ENCODE data around the gene KRT36.

Gene KRT36

DNA sequence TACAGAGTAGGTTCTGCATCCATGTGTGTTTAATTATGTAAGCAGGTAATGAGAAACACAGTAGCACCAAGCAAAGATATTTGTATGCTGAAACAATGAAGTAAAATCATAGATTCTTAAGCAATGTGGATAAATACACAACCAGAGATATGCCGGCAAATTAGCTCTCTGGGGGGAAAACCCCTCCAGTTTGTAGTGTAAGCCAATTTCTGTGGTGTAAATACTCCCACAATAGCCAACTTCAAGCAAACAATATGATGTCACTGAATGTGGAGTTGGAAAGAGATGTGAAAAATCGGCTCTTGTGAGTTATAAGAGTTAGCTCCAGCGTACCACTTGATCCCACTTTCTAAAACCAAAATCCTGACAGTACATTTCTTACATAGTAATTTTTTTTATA is 45.1 kb downstream of the KRT36 start:
- no peak overlapping the region for H3K9ac ChIP-seq (ENCODE audit: low read length)
- no CpG with 5 or more reads among the region's 3 CpGs for WGBS (ENCODE audit: extremely low coverage, insufficient coverage, low lambda C conversion rate)
- H3K4me3 ChIP-seq (ENCODE audit: low read length), result no peak overlapping the region
- no peaks in the 10 kb centered on the region for H3K79me2 ChIP-seq (ENCODE audit: control insufficient read depth, insufficient read depth, low read length)
- no peak overlapping the region for H3K23ac ChIP-seq (ENCODE audit: low read length)
- H4K5ac ChIP-seq (ENCODE audit: low read length), result no peak overlapping the region
- DNase-seq, result no peak
- H3K36me3 ChIP-seq (ENCODE audit: control insufficient read depth, insufficient read depth, low read length), result no peaks in the 10 kb centered on the region
- no peaks in the 10 kb centered on the region for H3K79me1 ChIP-seq (ENCODE audit: low read length)
- no peak overlapping the region for H2BK120ac ChIP-seq (ENCODE audit: low read depth, low read length)
- H3K18ac ChIP-seq (ENCODE audit: low read length), result no peak overlapping the region
- no peak overlapping the region for H4K8ac ChIP-seq (ENCODE audit: low read depth, low read length)
- no peak overlapping the region for H3K4ac ChIP-seq (ENCODE audit: low read depth, low read length)
- H3K56ac ChIP-seq (ENCODE audit: low read length), result no peak overlapping the region
- H3K4me2 ChIP-seq (ENCODE audit: low read length), result no peak overlapping the region
- no peaks in the 10 kb centered on the region for H3K27me3 ChIP-seq (ENCODE audit: insufficient read depth, low read length, poor library complexity)
- H2BK5ac ChIP-seq (ENCODE audit: low read length), result no peak overlapping the region
- no peak overlapping the region for H2AK5ac ChIP-seq (ENCODE audit: low read length)
- no peak overlapping the region for H3K27ac ChIP-seq (ENCODE audit: low read depth, low read length)
- H3K4me1 ChIP-seq (ENCODE audit: control insufficient read depth, low read depth, low read length), result no peaks in the 10 kb centered on the region
- no peak overlapping the region for H2BK15ac ChIP-seq (replicated peaks; ENCODE audit: low read depth)

DNA sequence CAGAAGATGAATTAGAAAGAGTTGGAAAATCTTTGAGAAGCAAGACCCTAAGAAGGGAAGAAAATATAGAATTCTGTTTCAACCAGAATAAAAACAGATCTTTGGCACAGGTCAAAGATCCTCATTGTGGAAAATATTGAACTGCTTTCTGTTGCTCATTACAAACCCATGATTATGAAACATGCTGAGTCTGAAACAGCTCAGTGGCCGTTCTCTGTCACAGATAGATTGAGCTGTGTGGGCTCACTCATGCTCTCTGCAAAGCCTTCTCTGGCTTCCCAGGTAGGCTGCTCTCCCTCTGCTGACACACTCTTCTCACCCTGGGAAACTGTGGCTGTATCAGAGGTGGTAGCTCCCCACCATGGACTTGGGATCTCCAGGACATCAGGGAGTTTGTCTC is 45.5 kb downstream of the KRT36 start:
- no peak overlapping the region for H3K4me2 ChIP-seq (ENCODE audit: low read length)
- no peak overlapping the region for H3K4ac ChIP-seq (ENCODE audit: low read depth, low read length)
- no peak for DNase-seq
- WGBS (ENCODE audit: extremely low coverage, insufficient coverage, low lambda C conversion rate), result no CpG with 5 or more reads among the region's 1 CpG
- no peaks in the 10 kb centered on the region for H3K36me3 ChIP-seq (ENCODE audit: control insufficient read depth, insufficient read depth, low read length)
- no peaks in the 10 kb centered on the region for H3K79me1 ChIP-seq (ENCODE audit: low read length)
- no peaks in the 10 kb centered on the region for H3K4me1 ChIP-seq (ENCODE audit: control insufficient read depth, low read depth, low read length)
- no peak overlapping the region for H2AK5ac ChIP-seq (ENCODE audit: low read length)
- no peak overlapping the region for H2BK120ac ChIP-seq (ENCODE audit: low read depth, low read length)
- no peak overlapping the region for H4K8ac ChIP-seq (ENCODE audit: low read depth, low read length)
- no peaks in the 10 kb centered on the region for H3K27me3 ChIP-seq (ENCODE audit: insufficient read depth, low read length, poor library complexity)
- H2BK15ac ChIP-seq (replicated peaks; ENCODE audit: low read depth), result no peak overlapping the region
- no peak overlapping the region for H3K18ac ChIP-seq (ENCODE audit: low read length)
- H3K9ac ChIP-seq (ENCODE audit: low read length), result no peak overlapping the region
- H3K27ac ChIP-seq (ENCODE audit: low read depth, low read length), result no peak overlapping the region
- no peak overlapping the region for H4K5ac ChIP-seq (ENCODE audit: low read length)
- no peak overlapping the region for H2BK5ac ChIP-seq (ENCODE audit: low read length)
- H3K79me2 ChIP-seq (ENCODE audit: control insufficient read depth, insufficient read depth, low read length), result no peaks in the 10 kb centered on the region
- H3K23ac ChIP-seq (ENCODE audit: low read length), result no peak overlapping the region
- no peak overlapping the region for H3K56ac ChIP-seq (ENCODE audit: low read length)
- no peak overlapping the region for H3K4me3 ChIP-seq (ENCODE audit: low read length)

DNA sequence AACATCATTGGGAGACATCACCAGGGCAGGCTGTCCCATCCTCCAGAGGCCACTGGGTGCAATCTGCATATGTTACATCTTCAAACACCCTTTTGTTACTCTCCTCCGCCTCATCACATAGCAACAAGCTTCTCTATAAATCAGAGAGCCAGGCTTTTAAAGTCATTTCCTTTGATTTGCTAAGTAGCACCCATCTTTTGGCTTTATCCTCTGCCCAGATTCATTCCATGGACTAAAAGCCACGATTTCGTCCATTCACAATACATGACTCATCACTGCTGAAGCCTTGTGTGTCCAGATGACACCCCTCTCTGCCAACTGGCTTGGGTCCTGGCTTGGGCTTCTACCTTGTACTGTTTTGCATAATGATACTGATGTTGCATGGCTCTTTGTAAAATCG is 47.0 kb downstream of the KRT36 start:
- H3K79me2 ChIP-seq (ENCODE audit: control insufficient read depth, insufficient read depth, low read length), result no peaks in the 10 kb centered on the region
- no peaks in the 10 kb centered on the region for H3K79me1 ChIP-seq (ENCODE audit: low read length)
- H3K9ac ChIP-seq (ENCODE audit: low read length), result no peak overlapping the region
- H3K27ac ChIP-seq (ENCODE audit: low read depth, low read length), result no peak overlapping the region
- no peaks in the 10 kb centered on the region for H3K4me1 ChIP-seq (ENCODE audit: control insufficient read depth, low read depth, low read length)
- H3K4me2 ChIP-seq (ENCODE audit: low read length), result no peak overlapping the region
- no peak overlapping the region for H3K56ac ChIP-seq (ENCODE audit: low read length)
- no peak overlapping the region for H2BK15ac ChIP-seq (replicated peaks; ENCODE audit: low read depth)
- H3K36me3 ChIP-seq (ENCODE audit: control insufficient read depth, insufficient read depth, low read length), result no peaks in the 10 kb centered on the region
- no peak overlapping the region for H2AK5ac ChIP-seq (ENCODE audit: low read length)
- no peak overlapping the region for H3K4ac ChIP-seq (ENCODE audit: low read depth, low read length)
- H4K5ac ChIP-seq (ENCODE audit: low read length), result no peak overlapping the region
- H3K18ac ChIP-seq (ENCODE audit: low read length), result no peak overlapping the region
- no peak for DNase-seq
- H3K27me3 ChIP-seq (ENCODE audit: insufficient read depth, low read length, poor library complexity), result no peaks in the 10 kb centered on the region
- no peak overlapping the region for H3K4me3 ChIP-seq (ENCODE audit: low read length)
- no peak overlapping the region for H4K8ac ChIP-seq (ENCODE audit: low read depth, low read length)
- H3K23ac ChIP-seq (ENCODE audit: low read length), result no peak overlapping the region
- H2BK5ac ChIP-seq (ENCODE audit: low read length), result no peak overlapping the region
- no peak overlapping the region for H2BK120ac ChIP-seq (ENCODE audit: low read depth, low read length)
- WGBS (ENCODE audit: extremely low coverage, insufficient coverage, low lambda C conversion rate), result no CpG with 5 or more reads among the region's 4 CpGs

DNA sequence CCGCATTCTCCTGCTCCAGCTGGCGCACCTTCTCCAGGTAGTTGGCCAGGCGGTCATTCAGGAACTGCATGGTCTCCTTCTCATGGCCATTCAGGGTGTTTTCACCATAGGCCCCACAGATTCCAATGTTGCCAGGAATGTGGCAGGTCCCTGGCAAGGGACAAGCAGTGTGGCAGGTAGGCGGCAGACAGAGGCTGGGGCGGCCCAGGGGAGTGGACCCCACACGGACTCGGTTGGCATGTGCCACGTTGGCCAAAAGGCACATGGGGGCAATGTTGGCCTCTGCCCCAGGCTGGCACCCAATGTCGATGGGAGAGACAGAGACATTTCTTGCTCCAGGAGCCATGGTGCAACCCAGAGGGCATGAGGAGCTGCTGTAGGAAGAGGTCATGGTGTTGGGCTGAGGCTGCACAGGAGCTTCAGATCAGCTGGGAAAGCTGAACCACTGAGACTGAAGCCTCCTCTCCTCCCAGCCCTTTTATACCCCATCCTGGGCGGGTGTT is 49.1 kb downstream of the KRT36 start, which contains the start of gene KRT38:
KRT38 (minus strand) TSS at position 453 of the 503 bp plus-strand sequence; CDS start at position 391, 62 bp downstream.
- Histone ChIP-seq H2BK5ac (ENCODE audit: low read length) (no peak within 1 kb of the TSS), H3K27ac (ENCODE audit: low read depth, low read length) (no peak within 1 kb of the TSS), H3K9ac (ENCODE audit: low read length) (no peak within 1 kb of the TSS), H4K5ac (ENCODE audit: low read length) (no peak within 1 kb of the TSS), H3K36me3 (ENCODE audit: control insufficient read depth, insufficient read depth, low read length) (no peaks in the 10 kb centered on the region), H3K4me1 (ENCODE audit: control insufficient read depth, low read depth, low read length) (no peaks in the 10 kb centered on the region), H3K79me1 (ENCODE audit: low read length) (no peaks in the 10 kb centered on the region), H3K4me2 (ENCODE audit: low read length) (no peak within 1 kb of the TSS), H3K23ac (ENCODE audit: low read length) (no peak within 1 kb of the TSS), H2BK120ac (ENCODE audit: low read depth, low read length) (no peak within 1 kb of the TSS), H3K56ac (ENCODE audit: low read length) (no peak within 1 kb of the TSS), H2AK5ac (ENCODE audit: low read length) (no peak within 1 kb of the TSS), H2BK15ac (replicated peaks; ENCODE audit: low read depth) (no peak within 1 kb of the TSS), H3K18ac (ENCODE audit: low read length) (no peak within 1 kb of the TSS), H3K27me3 (ENCODE audit: insufficient read depth, low read length, poor library complexity) (no peaks in the 10 kb centered on the region), H3K4me3 (ENCODE audit: low read length) (no peak within 1 kb of the TSS), H4K8ac (ENCODE audit: low read depth, low read length) (no peak within 1 kb of the TSS), H3K4ac (ENCODE audit: low read depth, low read length) (no peak within 1 kb of the TSS), H3K79me2 (ENCODE audit: control insufficient read depth, insufficient read depth, low read length) (no peaks in the 10 kb centered on the region)
- DNase-seq, result no peak
- WGBS (ENCODE audit: extremely low coverage, insufficient coverage, low lambda C conversion rate), result no CpG with 5 or more reads among the region's 10 CpGs

DNA sequence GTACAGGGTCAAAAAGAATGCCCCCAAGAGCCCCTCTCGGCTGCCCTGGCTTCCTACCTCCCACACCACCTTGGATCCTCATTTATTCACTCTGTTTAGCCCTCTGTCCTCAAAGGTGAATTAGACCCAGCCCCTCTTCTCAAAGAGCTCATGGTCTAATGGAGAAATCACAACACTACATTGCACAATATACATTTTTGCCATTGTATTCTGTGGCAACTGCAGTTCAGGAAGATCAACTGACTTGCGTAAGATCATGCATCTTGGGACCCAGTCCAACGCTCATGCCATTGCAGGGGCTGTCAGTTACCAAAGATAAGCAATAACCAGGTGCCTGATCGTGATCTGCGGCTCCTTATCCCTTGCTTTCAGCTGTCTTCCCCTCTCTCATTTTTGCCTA is 50.3 kb downstream of the KRT36 start:
- Histone ChIP-seq H3K9ac (ENCODE audit: low read length) (no peak overlapping the region), H3K23ac (ENCODE audit: low read length) (no peak overlapping the region), H2AK5ac (ENCODE audit: low read length) (no peak overlapping the region), H3K79me2 (ENCODE audit: control insufficient read depth, insufficient read depth, low read length) (no peaks in the 10 kb centered on the region), H3K4me1 (ENCODE audit: control insufficient read depth, low read depth, low read length) (no peaks in the 10 kb centered on the region), H3K56ac (ENCODE audit: low read length) (no peak overlapping the region), H3K4me3 (ENCODE audit: low read length) (no peak overlapping the region), H3K27ac (ENCODE audit: low read depth, low read length) (no peak overlapping the region), H2BK120ac (ENCODE audit: low read depth, low read length) (no peak overlapping the region), H3K79me1 (ENCODE audit: low read length) (no peaks in the 10 kb centered on the region), H4K8ac (ENCODE audit: low read depth, low read length) (no peak overlapping the region), H3K18ac (ENCODE audit: low read length) (no peak overlapping the region), H3K27me3 (ENCODE audit: insufficient read depth, low read length, poor library complexity) (no peaks in the 10 kb centered on the region), H2BK15ac (replicated peaks; ENCODE audit: low read depth) (no peak overlapping the region), H3K4ac (ENCODE audit: low read depth, low read length) (no peak overlapping the region), H3K36me3 (ENCODE audit: control insufficient read depth, insufficient read depth, low read length) (no peaks in the 10 kb centered on the region), H2BK5ac (ENCODE audit: low read length) (no peak overlapping the region), H3K4me2 (ENCODE audit: low read length) (no peak overlapping the region), H4K5ac (ENCODE audit: low read length) (no peak overlapping the region)
- no peak for DNase-seq
- no CpG with 5 or more reads among the region's 5 CpGs for WGBS (ENCODE audit: extremely low coverage, insufficient coverage, low lambda C conversion rate)

DNA sequence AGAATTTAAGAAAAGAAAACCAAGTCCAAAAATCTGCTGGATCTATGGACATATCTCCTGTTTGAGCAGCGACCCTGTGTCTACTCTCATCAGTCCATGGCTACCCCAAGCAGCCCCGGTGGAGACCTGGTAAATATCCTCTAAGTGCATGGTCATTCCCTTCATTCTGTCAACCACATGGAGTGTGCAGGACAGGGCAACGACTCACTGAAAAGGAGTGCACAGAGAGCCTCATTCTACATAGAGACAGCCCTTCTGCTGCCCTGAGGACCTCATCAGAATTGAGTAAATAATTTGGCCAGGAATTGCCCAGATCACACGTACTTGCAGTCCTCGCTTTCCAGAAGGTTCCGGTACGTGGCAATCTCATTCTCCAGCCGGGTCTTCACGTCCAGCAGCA is 51.9 kb downstream of the KRT36 start:
- no peak for DNase-seq
- H3K4me3 ChIP-seq (ENCODE audit: low read length), result no peak overlapping the region
- no peak overlapping the region for H2AK5ac ChIP-seq (ENCODE audit: low read length)
- no peak overlapping the region for H3K56ac ChIP-seq (ENCODE audit: low read length)
- H2BK5ac ChIP-seq (ENCODE audit: low read length), result no peak overlapping the region
- H3K23ac ChIP-seq (ENCODE audit: low read length), result no peak overlapping the region
- H3K79me2 ChIP-seq (ENCODE audit: control insufficient read depth, insufficient read depth, low read length), result no peaks in the 10 kb centered on the region
- no CpG with 5 or more reads among the region's 9 CpGs for WGBS (ENCODE audit: extremely low coverage, insufficient coverage, low lambda C conversion rate)
- H3K79me1 ChIP-seq (ENCODE audit: low read length), result no peaks in the 10 kb centered on the region
- no peak overlapping the region for H2BK15ac ChIP-seq (replicated peaks; ENCODE audit: low read depth)
- H3K9ac ChIP-seq (ENCODE audit: low read length), result no peak overlapping the region
- no peak overlapping the region for H3K27ac ChIP-seq (ENCODE audit: low read depth, low read length)
- H3K18ac ChIP-seq (ENCODE audit: low read length), result no peak overlapping the region
- no peak overlapping the region for H4K5ac ChIP-seq (ENCODE audit: low read length)
- no peaks in the 10 kb centered on the region for H3K27me3 ChIP-seq (ENCODE audit: insufficient read depth, low read length, poor library complexity)
- H3K4me2 ChIP-seq (ENCODE audit: low read length), result no peak overlapping the region
- H2BK120ac ChIP-seq (ENCODE audit: low read depth, low read length), result no peak overlapping the region
- H3K4ac ChIP-seq (ENCODE audit: low read depth, low read length), result no peak overlapping the region
- no peak overlapping the region for H4K8ac ChIP-seq (ENCODE audit: low read depth, low read length)
- no peaks in the 10 kb centered on the region for H3K4me1 ChIP-seq (ENCODE audit: control insufficient read depth, low read depth, low read length)
- no peaks in the 10 kb centered on the region for H3K36me3 ChIP-seq (ENCODE audit: control insufficient read depth, insufficient read depth, low read length)
